Measurements from ENCODE around the gene TBCK. TPM values are rescaled to one million over a fixed set of nuclear protein-coding genes. Genes with fewer than 3 reads are reported as not detected.

Gene TBCK
- total RNA-seq, 4 donors from 2014 or later = 22.7 to 28.7 (median 27.3) TPM

- WGBS = 62% methylated on average over 1 of the region's 1 CpG
- H3K27ac ChIP-seq (replicated peaks in 1 of 4) = no peak overlapping the region
- no peak for TF ChIP-seq EP300 (IDR thresholded peaks at IDR 0.05)
- no peak for TF ChIP-seq POLR2A (IDR thresholded peaks at IDR 0.05; ENCODE audit: low read depth)
- TF ChIP-seq CTCF (IDR thresholded peaks at IDR 0.05) = no peak
- TF ChIP-seq POLR2AphosphoS5 (IDR thresholded peaks at IDR 0.05) = no peak
- no peak overlapping the region for H3K4me3 ChIP-seq
- intact Hi-C loops (cut with DNase I) = no loop called here
- no peaks in the 10 kb centered on the region for H3K9me3 ChIP-seq
- peaks cover 0 to 4% (median 0%) of the 10 kb centered on the region in 4 donors for H3K36me3 ChIP-seq
- DNase-seq (ENCODE audit: extremely low spot score) = no peak
- peaks cover 0 to 6% (median 0%) of the 10 kb centered on the region in 4 donors for H3K4me1 ChIP-seq
- no peaks in the 10 kb centered on the region for H3K27me3 ChIP-seq
Observed at GRCh38 chr4:106277140-106277675, 38.8 kb downstream of the TBCK start.

- no peaks in the 10 kb centered on the region for H3K27me3 ChIP-seq
- TF ChIP-seq POLR2AphosphoS5 (IDR thresholded peaks at IDR 0.05) (no peak), POLR2A (IDR thresholded peaks at IDR 0.05; ENCODE audit: low read depth) (no peak), CTCF (IDR thresholded peaks at IDR 0.05) (no peak), EP300 (IDR thresholded peaks at IDR 0.05) (no peak)
- WGBS = 70% methylated on average over 2 of the region's 2 CpGs
- H3K4me1 ChIP-seq = peaks cover 0 to 6% (median 0%) of the 10 kb centered on the region in 4 donors
- H3K36me3 ChIP-seq = peaks cover 0 to 4% (median 0%) of the 10 kb centered on the region in 4 donors
- H3K9me3 ChIP-seq = no peaks in the 10 kb centered on the region
- intact Hi-C loops (cut with DNase I) = no loop called here
- H3K27ac ChIP-seq (replicated peaks in 1 of 4) = no peak overlapping the region
- H3K4me3 ChIP-seq = no peak overlapping the region
- no peak for DNase-seq (ENCODE audit: extremely low spot score)
Observed at GRCh38 chr4:106273831-106274230, 42.2 kb downstream of the TBCK start.

- peaks cover 0 to 6% (median 0%) of the 10 kb centered on the region in 4 donors for H3K4me1 ChIP-seq
- peaks cover 0 to 4% (median 0%) of the 10 kb centered on the region in 4 donors for H3K36me3 ChIP-seq
- DNase-seq (ENCODE audit: extremely low spot score) = no peak
- H3K4me3 ChIP-seq = no peak overlapping the region
- 89% methylated on average over 1 of the region's 1 CpG for WGBS
- TF ChIP-seq CTCF (IDR thresholded peaks at IDR 0.05) (no peak), POLR2AphosphoS5 (IDR thresholded peaks at IDR 0.05) (no peak), POLR2A (IDR thresholded peaks at IDR 0.05; ENCODE audit: low read depth) (no peak), EP300 (IDR thresholded peaks at IDR 0.05) (no peak)
- no peaks in the 10 kb centered on the region for H3K9me3 ChIP-seq
- intact Hi-C loops (cut with DNase I) = no loop called here
- no peaks in the 10 kb centered on the region for H3K27me3 ChIP-seq
- no peak overlapping the region for H3K27ac ChIP-seq (replicated peaks in 1 of 4)
Observed at GRCh38 chr4:106270736-106271135, 45.3 kb downstream of the TBCK start.

- intact Hi-C loops (cut with DNase I) = no loop called here
- Histone ChIP-seq H3K27me3 (no peaks in the 10 kb centered on the region), H3K36me3 (peaks cover 0 to 3% (median 0%) of the 10 kb centered on the region in 4 donors), H3K27ac (replicated peaks in 1 of 4) (no peak overlapping the region), H3K9me3 (no peaks in the 10 kb centered on the region), H3K4me3 (no peak overlapping the region), H3K4me1 (peaks cover 0 to 6% (median 0%) of the 10 kb centered on the region in 4 donors)
- 79% methylated on average over 2 of the region's 2 CpGs for WGBS
- DNase-seq (ENCODE audit: extremely low spot score) = no peak
- TF ChIP-seq POLR2A (IDR thresholded peaks at IDR 0.05; ENCODE audit: low read depth) (no peak), EP300 (IDR thresholded peaks at IDR 0.05) (no peak)
Observed at GRCh38 chr4:106269711-106270110, 46.3 kb downstream of the TBCK start.

- peaks cover 0 to 3% (median 0%) of the 10 kb centered on the region in 4 donors for H3K4me1 ChIP-seq
- TF ChIP-seq EP300 (IDR thresholded peaks at IDR 0.05) = no peak
- no peak for TF ChIP-seq CTCF (IDR thresholded peaks at IDR 0.05)
- no peak for TF ChIP-seq POLR2AphosphoS5 (IDR thresholded peaks at IDR 0.05)
- TF ChIP-seq POLR2A (IDR thresholded peaks at IDR 0.05; ENCODE audit: low read depth) = no peak
- no peak overlapping the region for H3K27ac ChIP-seq (replicated peaks in 1 of 4)
- H3K4me3 ChIP-seq = no peak overlapping the region
- intact Hi-C loops (cut with DNase I) = no loop called here
- no peaks in the 10 kb centered on the region for H3K36me3 ChIP-seq
- H3K9me3 ChIP-seq = no peaks in the 10 kb centered on the region
- H3K27me3 ChIP-seq = no peaks in the 10 kb centered on the region
- DNase-seq (ENCODE audit: extremely low spot score) = no peak
Observed at GRCh38 chr4:106268786-106269185, 47.2 kb downstream of the TBCK start.
